NB4 (cell line): Measurements from ENCODE around the gene ADCY2.

Experiments
- DNase-seq: peaks from one replicate; pipeline ENCODE4 v3.0.0; 2010; ENCODE audit warnings: low read depth
- H3K4me3 ChIP-seq: one replicate; pipeline ENCODE4 v1.5.1; 2011; ENCODE audit warnings: mild to moderate bottlenecking, low read depth, low read length, moderate library complexity
- CTCF ChIP-seq: IDR thresholded peaks from one replicate; pipeline ENCODE4 v1.5.1; 2012; ENCODE audit warnings: low read depth, low read length
- MAX ChIP-seq: IDR thresholded peaks from 2 replicates; pipeline ENCODE4 v1.6.1; 2011; ENCODE audit warnings: low read depth, low read length
- MYC ChIP-seq: IDR thresholded peaks from 2 replicates; pipeline ENCODE4 v1.6.1; 2011; ENCODE audit warnings: low read depth, low read length
- POLR2A ChIP-seq: IDR thresholded peaks from 2 replicates; pipeline ENCODE4 v1.6.1; 2011; ENCODE audit warnings: mild to moderate bottlenecking; ENCODE audit not compliant: insufficient read length; ENCODE audit errors: extremely low read depth

Gene ADCY2

GRCh38 chr5:7753596-7753995 lies 357.7 kb downstream of the ADCY2 start:
- no peak overlapping the region for H3K4me3 ChIP-seq
- TF ChIP-seq MAX (no peak), POLR2A (no peak), CTCF (no peak), MYC (no peak)
- peak; percentile 9 for DNase-seq

- no peak for DNase-seq
- TF ChIP-seq MYC = no peak
- TF ChIP-seq CTCF = no peak
- TF ChIP-seq POLR2A = no peak
- no peak for TF ChIP-seq MAX
- H3K4me3 ChIP-seq = no peak overlapping the region
Observed at GRCh38 chr5:7754490-7754889, 358.6 kb downstream of the ADCY2 start.

GRCh38 chr5:7754997-7755596 lies 359.2 kb downstream of the ADCY2 start:
- TF ChIP-seq MYC (no peak), CTCF (peak; percentile 94), MAX (no peak), POLR2A (no peak)
- no peak overlapping the region for H3K4me3 ChIP-seq

GRCh38 chr5:7755958-7756357 lies 360.0 kb downstream of the ADCY2 start:
- H3K4me3 ChIP-seq = no peak overlapping the region
- peak; percentile 5 for DNase-seq
- TF ChIP-seq MAX (no peak), MYC (no peak), CTCF (no peak), POLR2A (no peak)

More at GRCh38 chr5:7754997-7755596, 359.2 kb downstream of the ADCY2 start:
- DNase-seq = peak; percentile 78

- DNase-seq = peak; percentile 55
- H3K4me3 ChIP-seq = no peak overlapping the region
- TF ChIP-seq POLR2A = no peak
Observed at GRCh38 chr5:7756453-7756852, 360.5 kb downstream of the ADCY2 start.

GRCh38 chr5:7759257-7759871 lies 363.4 kb downstream of the ADCY2 start:
- TF ChIP-seq MYC (no peak), MAX (no peak), CTCF (no peak), POLR2A (no peak)
- no peak for DNase-seq
- H3K4me3 ChIP-seq = no peak overlapping the region
